Raji (cell line): ENCODE measurements around the gene C1QTNF6.

Experiments
- POLR2A ChIP-seq: IDR thresholded peaks from 2 replicates; pipeline ENCODE4 v1.6.1; 2011; ENCODE audit warnings: low read depth, low read length, control low read depth; ENCODE audit not compliant: insufficient read depth

C1QTNF6 gene

GRCh38 chr22:37180531-37181231 is 7.4 kb downstream of the C1QTNF6 start:
- no peak for TF ChIP-seq POLR2A

- TF ChIP-seq POLR2A: no peak
Observed at GRCh38 chr22:37179622-37180420, 8.2 kb downstream of the C1QTNF6 start.

GRCh38 chr22:37179126-37179470 is 8.9 kb downstream of the C1QTNF6 start:
- TF ChIP-seq POLR2A: no peak

GRCh38 chr22:37178350-37179125 is 9.5 kb downstream of the C1QTNF6 start:
- TF ChIP-seq POLR2A: no peak

GRCh38 chr22:37177755-37178154 is 10.3 kb downstream of the C1QTNF6 start:
- no peak for TF ChIP-seq POLR2A

GRCh38 chr22:37177221-37177620 is 10.8 kb downstream of the C1QTNF6 start:
- no peak for TF ChIP-seq POLR2A

GRCh38 chr22:37176464-37177061 is 11.5 kb downstream of the C1QTNF6 start:
- TF ChIP-seq POLR2A: no peak

- TF ChIP-seq POLR2A: no peak
Observed at GRCh38 chr22:37175414-37176281, 12.4 kb downstream of the C1QTNF6 start.

GRCh38 chr22:37174964-37175363 is 13.1 kb downstream of the C1QTNF6 start:
- TF ChIP-seq POLR2A: no peak

GRCh38 chr22:37173709-37174108 is 14.3 kb downstream of the C1QTNF6 start:
- no peak for TF ChIP-seq POLR2A

GRCh38 chr22:37172266-37173245 is 15.5 kb downstream of the C1QTNF6 start:
- TF ChIP-seq POLR2A: no peak

- TF ChIP-seq POLR2A: no peak
Observed at GRCh38 chr22:37171662-37172061, 16.4 kb downstream of the C1QTNF6 start.

GRCh38 chr22:37169947-37170688 is 17.9 kb downstream of the C1QTNF6 start:
- no peak for TF ChIP-seq POLR2A

GRCh38 chr22:37169406-37169805 is 18.6 kb downstream of the C1QTNF6 start:
- no peak for TF ChIP-seq POLR2A
